Superior temporal gyrus (tissue), 1 donor: ENCODE data around the gene ANKFY1.
A peak's percentile ranks its signal among the peaks of the same experiment; 100 is the strongest.

Source experiments
- DNase-seq: peaks from one replicate; pipeline ENCODE4 v3.0.0-alpha.2; 2016; ENCODE audit errors: extremely low spot score

Gene ANKFY1

GRCh38 chr17:4177806-4178205 is 86.0 kb downstream of the ANKFY1 start:
- no peak for DNase-seq

GRCh38 chr17:4176808-4177472 is 86.8 kb downstream of the ANKFY1 start:
- no peak for DNase-seq

GRCh38 chr17:4175921-4176807 is 87.6 kb downstream of the ANKFY1 start:
- DNase-seq, result no peak

- no peak for DNase-seq
Measured at GRCh38 chr17:4174556-4174955, 89.2 kb downstream of the ANKFY1 start.

- DNase-seq, result no peak
Measured at GRCh38 chr17:4173781-4174180, 90.0 kb downstream of the ANKFY1 start.

GRCh38 chr17:4172356-4172755 is 91.4 kb downstream of the ANKFY1 start:
- no peak for DNase-seq

GRCh38 chr17:4170639-4171280 is 93.0 kb downstream of the ANKFY1 start:
- no peak for DNase-seq

- DNase-seq, result no peak
Measured at GRCh38 chr17:4167786-4168185, 96.0 kb downstream of the ANKFY1 start.

- DNase-seq, result no peak
Measured at GRCh38 chr17:4166419-4166818, 97.4 kb downstream of the ANKFY1 start.

- no peak for DNase-seq
Measured at GRCh38 chr17:4165301-4166010, 98.3 kb downstream of the ANKFY1 start.

GRCh38 chr17:4163951-4164350 is 99.8 kb downstream of the ANKFY1 start:
- DNase-seq, result no peak

- DNase-seq, result no peak
Measured at GRCh38 chr17:4162775-4163466, 100.9 kb downstream of the ANKFY1 start.

GRCh38 chr17:4162321-4162720 is 101.5 kb downstream of the ANKFY1 start:
- no peak for DNase-seq

- no peak for DNase-seq
Measured at GRCh38 chr17:4161967-4162305, 101.8 kb downstream of the ANKFY1 start.

- DNase-seq, result peak; percentile 40
Measured at GRCh38 chr17:4161192-4161966, 102.4 kb downstream of the ANKFY1 start.

GRCh38 chr17:4160294-4160859 is 103.4 kb downstream of the ANKFY1 start:
- no peak for DNase-seq

- DNase-seq, result no peak
Measured at GRCh38 chr17:4159761-4160160, 104.0 kb downstream of the ANKFY1 start.

GRCh38 chr17:4157618-4158333 is 106.0 kb downstream of the ANKFY1 start:
- no peak for DNase-seq

- DNase-seq, result no peak
Measured at GRCh38 chr17:4156750-4157381, 106.9 kb downstream of the ANKFY1 start.
